Liver (tissue), 3 donors: ENCODE data around the gene GRIK1.

Source experiments
- RAD21 ChIP-seq, 2 donors: IDR thresholded peaks; 2 replicates each; pipeline ENCODE4 v1.6.1; 2016; ENCODE audit warnings: antibody characterized with exemption in 2 of 2, mild to moderate bottlenecking in 2 of 2
- YY1 ChIP-seq: IDR thresholded peaks from 2 replicates; pipeline ENCODE4 v1.6.1; 2016; ENCODE audit warnings: antibody characterized with exemption, mild to moderate bottlenecking
- ZBTB33 ChIP-seq: IDR thresholded peaks from 2 replicates; pipeline ENCODE4 v1.6.1; 2016; ENCODE audit warnings: antibody characterized with exemption
- TF ChIP-seq, protein P1 (sequence below): fragments of 150-350 bp; IDR thresholded peaks from 2 replicates; pipeline ENCODE4 v1.5.1; 2017; ENCODE audit warnings: improper control_type of control experiment, low read depth, low read length; ENCODE audit not compliant: missing input control
- TF ChIP-seq, protein P2 (sequence below): IDR thresholded peaks from 2 replicates; pipeline ENCODE4 v1.6.1; 2016; ENCODE audit warnings: antibody characterized with exemption, mild to moderate bottlenecking
- TF ChIP-seq, protein P3 (sequence below): IDR thresholded peaks from 2 replicates; pipeline ENCODE4 v1.6.1; 2016; ENCODE audit warnings: antibody characterized with exemption
- donor health status: healthy.
- donor health status: healthy.

DNA sequence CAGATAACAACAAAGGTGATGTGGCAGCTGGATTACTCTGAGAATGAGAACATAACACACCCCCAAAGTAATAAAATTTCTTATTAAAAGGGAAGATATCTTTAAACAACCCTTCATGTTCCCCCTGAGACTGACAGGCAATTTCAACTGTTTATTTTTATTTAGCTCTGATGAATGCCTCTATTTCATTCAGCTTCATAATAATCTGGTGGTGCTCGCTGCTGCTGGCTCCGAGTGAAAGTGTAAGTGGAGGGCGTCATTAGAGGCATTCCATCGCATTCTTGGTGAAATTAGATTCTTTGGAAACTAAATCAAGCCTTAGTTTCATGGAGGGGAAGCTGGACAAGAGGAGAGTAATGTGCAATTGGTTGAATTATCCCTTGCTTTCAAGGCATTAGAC, 128.9 kb downstream of the GRIK1 start:
- TF ChIP-seq ZBTB33, result no peak
- TF ChIP-seq, protein P1, sequence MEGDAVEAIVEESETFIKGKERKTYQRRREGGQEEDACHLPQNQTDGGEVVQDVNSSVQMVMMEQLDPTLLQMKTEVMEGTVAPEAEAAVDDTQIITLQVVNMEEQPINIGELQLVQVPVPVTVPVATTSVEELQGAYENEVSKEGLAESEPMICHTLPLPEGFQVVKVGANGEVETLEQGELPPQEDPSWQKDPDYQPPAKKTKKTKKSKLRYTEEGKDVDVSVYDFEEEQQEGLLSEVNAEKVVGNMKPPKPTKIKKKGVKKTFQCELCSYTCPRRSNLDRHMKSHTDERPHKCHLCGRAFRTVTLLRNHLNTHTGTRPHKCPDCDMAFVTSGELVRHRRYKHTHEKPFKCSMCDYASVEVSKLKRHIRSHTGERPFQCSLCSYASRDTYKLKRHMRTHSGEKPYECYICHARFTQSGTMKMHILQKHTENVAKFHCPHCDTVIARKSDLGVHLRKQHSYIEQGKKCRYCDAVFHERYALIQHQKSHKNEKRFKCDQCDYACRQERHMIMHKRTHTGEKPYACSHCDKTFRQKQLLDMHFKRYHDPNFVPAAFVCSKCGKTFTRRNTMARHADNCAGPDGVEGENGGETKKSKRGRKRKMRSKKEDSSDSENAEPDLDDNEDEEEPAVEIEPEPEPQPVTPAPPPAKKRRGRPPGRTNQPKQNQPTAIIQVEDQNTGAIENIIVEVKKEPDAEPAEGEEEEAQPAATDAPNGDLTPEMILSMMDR, result no peak
- TF ChIP-seq, protein P2, sequence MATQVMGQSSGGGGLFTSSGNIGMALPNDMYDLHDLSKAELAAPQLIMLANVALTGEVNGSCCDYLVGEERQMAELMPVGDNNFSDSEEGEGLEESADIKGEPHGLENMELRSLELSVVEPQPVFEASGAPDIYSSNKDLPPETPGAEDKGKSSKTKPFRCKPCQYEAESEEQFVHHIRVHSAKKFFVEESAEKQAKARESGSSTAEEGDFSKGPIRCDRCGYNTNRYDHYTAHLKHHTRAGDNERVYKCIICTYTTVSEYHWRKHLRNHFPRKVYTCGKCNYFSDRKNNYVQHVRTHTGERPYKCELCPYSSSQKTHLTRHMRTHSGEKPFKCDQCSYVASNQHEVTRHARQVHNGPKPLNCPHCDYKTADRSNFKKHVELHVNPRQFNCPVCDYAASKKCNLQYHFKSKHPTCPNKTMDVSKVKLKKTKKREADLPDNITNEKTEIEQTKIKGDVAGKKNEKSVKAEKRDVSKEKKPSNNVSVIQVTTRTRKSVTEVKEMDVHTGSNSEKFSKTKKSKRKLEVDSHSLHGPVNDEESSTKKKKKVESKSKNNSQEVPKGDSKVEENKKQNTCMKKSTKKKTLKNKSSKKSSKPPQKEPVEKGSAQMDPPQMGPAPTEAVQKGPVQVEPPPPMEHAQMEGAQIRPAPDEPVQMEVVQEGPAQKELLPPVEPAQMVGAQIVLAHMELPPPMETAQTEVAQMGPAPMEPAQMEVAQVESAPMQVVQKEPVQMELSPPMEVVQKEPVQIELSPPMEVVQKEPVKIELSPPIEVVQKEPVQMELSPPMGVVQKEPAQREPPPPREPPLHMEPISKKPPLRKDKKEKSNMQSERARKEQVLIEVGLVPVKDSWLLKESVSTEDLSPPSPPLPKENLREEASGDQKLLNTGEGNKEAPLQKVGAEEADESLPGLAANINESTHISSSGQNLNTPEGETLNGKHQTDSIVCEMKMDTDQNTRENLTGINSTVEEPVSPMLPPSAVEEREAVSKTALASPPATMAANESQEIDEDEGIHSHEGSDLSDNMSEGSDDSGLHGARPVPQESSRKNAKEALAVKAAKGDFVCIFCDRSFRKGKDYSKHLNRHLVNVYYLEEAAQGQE, result no peak
- TF ChIP-seq, protein P3, sequence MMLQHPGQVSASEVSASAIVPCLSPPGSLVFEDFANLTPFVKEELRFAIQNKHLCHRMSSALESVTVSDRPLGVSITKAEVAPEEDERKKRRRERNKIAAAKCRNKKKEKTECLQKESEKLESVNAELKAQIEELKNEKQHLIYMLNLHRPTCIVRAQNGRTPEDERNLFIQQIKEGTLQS, result no peak
- TF ChIP-seq YY1, result no peak
- no peak for TF ChIP-seq RAD21 (IDR thresholded peaks at IDR 0.05)
